ENCODE data around the gene LSG1. TPM values are rescaled to one million over a fixed set of nuclear protein-coding genes. Genes with fewer than 3 reads are reported as not detected.
A peak's percentile ranks its signal among the peaks of the same experiment; 100 is the strongest.

LSG1 gene
- total RNA-seq (2014; rRNA removed; shearing (Covaris generic)): 55.1 and 72.7 TPM in 2 replicates

DNA sequence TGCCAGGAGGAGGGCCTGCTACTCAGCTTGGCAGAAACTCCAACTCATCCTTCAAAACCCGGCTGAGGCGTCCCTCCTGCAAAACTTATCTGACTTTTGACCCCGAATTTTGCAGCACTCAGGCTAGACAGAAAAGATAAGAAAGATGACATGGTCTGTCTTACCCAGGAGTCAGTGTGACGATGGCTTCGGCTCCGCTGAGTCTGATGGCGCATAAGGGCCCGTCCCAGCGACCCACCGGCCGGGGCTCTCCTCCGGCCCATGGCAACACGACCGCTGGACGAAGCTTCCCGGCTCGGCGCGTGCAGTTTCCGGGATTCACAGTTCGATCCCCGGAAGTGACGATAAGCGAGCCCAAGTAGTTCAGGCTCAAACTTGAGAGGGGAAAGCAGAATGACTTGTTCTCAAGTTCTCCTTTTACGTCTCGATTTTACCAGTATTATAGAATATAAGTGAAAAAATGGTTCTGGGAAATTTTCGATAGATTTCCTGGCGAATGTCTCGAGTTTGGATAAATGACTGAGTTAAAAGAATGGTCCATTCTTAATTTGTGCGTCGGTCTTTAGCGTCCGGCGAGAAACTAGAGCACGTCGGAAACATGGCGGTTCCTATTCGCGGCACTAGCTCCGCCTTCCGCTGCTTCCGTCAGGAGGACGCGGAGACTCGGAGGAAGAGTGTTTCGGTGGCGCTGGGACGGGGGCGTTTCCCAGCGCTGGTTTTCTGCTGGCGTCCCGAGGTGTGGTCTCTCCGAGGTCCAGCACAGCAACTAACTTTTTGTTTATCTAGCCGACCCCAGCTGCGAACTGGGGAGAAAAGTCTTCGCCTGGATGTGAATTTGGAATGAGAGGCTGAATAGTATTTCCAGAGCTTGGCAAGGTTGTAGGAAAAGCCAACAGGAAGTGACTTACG is at the start of gene LSG1:
TSS of gene LSG1 (minus strand) at position 292 of the 909 bp plus-strand sequence. CDS start at position 263, 29 bp downstream.
- peak; percentile 90 for DNase-seq (ENCODE audit: low spot score)

DNA sequence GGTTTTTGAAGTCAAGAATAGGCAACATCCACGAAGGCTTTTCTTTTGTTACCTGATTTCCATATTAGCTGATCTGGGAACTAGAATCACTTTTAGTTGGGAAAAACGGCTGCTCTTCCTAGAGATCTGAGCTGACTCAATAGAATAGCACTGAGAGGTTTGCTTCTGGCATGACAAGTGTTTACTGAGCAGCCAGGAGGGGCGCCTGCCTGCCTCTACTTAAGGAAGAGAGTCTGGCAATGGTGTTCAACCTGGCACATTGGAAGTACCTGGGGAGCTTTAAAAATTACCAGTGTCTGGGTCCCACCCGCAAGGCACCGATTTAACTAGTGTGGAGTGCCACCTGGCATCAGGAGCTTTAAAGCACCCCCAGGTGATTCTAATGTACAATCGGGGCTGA is 48.1 kb upstream of the LSG1 start:
- DNase-seq (ENCODE audit: low spot score): no peak

DNA sequence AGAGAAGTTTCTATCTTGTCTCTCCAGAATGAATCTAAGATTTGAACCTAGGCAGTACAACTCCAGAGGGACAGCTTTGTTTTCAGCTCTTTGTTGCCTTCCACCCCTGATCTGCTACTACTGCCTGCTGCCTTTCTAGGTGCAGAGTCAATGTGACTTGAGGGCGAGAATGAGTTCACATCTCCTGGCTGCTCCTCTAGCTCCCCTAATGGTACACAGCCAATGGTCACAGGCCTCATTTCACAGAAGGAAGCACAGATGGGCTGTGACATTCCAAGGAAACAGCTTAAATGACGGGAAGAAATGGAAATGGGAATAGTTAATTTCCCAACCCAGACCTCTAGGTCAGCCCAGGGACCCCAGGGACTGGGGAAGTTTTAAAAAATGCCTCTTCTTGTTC is 46.1 kb upstream of the LSG1 start:
- no peak for DNase-seq (ENCODE audit: low spot score)

DNA sequence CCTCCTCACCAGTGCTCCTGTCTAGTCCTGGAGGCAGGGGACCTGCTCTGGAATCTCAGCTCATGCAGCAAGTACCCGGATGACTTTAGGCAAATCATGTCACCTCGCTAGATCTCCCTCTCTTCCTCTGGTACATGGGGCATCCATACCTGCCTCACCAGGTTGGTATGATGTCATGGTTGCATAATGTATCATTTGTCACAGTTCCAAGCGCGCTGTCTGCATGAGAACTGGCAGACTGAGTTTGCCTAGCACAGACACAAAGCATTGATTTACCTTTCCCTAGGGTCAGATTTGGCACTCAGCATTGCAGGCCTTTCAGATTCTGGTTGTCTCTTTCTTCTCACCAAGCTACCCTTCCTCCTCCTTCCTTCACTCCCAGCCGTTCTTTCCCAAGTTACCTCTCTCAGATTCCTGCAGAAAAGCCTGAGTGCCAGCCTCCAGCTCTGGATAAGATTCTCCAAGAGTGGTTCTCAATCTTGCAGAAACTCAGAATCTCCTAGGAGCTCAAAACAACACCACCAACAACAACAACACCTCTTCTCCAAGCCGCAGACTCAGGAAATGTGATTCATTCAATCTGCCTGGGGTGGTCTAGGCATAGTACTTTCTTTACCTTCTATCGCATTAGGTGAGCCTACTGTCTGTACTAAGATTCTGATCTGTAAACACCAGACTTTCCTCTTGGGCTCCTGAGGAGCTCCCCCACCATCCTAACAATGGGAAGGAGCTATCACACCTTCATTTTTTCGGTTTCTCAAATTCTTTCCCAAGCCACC is 43.2 kb upstream of the LSG1 start:
- DNase-seq (ENCODE audit: low spot score): no peak

DNA sequence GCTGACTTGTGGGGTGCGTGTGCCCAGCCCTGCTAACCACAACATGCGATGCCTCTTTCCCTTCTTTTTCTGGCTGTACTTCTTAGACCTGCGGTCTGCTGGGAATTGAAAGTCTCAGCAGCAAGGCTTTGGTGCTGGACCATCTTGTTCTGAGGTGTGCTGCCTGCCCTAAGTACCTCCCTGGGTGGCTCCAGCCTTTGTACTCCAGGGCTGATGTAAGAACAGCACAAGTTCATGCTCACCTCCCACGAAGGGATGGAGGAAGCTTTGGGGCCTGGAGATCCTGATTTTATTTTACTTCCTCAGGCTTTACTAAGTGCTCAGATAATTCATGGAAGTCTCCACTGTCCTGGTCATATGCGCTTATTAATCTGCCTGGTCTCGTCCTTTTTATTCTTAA is 42.6 kb upstream of the LSG1 start:
- no peak for DNase-seq (ENCODE audit: low spot score)

DNA sequence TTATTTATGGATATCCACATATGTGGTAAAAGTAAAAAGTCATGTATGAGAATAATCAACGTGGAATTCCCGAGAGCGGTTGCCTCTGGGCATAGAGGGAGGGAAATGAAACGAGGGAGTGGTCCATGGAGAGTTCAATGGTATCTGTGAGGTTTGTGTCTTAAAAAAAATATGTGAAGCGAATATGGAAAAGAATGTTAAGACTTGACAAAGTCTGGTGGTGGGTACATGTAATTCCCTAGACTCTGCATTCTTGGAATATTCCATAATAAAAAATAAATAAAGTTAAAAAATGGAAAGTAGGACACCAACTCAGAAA is 42.1 kb upstream of the LSG1 start:
- DNase-seq (ENCODE audit: low spot score): no peak

DNA sequence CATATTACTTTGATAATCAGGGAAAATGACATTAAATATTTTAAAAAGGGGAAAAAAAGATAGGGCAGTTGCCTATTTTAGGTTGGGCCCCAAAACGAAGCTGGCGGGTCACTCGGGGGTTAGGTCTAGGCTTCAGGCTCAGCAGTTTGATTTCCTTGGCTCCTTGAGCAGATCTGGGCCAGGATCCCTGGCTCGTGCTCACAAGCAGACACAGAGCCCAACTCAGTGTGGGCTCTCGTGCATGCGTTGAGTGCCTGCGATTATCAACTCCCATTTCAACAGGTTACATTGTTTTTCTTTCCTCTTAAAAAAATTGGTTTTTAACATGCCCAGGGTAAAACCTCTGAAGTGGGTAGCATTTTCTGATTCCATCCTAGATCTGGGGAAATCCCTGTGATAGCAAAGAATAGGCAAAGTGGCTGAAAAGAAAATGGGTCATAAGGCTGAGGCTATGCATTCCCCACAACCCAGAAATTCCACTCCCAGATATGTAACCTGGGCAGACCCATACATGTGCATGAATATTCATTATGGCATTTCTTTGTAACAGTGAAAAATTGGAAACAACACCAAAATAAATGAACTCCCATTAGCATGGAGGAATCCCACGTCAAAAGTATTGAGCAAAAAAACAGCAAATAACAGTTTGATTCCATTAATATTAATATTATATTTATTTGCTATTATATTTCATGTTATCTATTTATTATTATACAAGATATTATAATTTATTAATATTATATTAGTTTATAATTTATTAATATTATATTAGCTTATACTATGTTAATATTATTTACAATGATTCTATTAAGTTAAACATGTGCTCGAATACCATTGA is 41.5 kb upstream of the LSG1 start:
- DNase-seq (ENCODE audit: low spot score): no peak

DNA sequence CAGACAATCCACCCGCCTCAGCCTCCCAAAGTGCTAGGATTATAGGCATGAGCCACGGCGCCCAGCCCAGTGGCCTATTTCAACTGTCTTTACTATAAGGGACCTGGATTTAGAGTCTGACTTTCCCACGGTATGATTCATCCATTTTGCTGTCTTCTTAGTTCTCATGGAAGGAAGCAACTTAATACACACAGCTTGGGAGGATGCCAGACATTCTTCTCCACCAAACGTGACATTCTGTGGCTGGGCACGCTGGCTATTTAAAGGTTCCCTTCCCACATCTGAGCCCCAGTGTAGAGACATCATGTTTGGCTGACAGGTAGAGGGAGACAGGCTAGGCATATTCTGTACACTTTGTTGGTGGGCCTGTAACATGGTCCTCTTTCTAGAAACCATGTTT is 39.9 kb upstream of the LSG1 start:
- peak; percentile 100 for DNase-seq (ENCODE audit: low spot score)

DNA sequence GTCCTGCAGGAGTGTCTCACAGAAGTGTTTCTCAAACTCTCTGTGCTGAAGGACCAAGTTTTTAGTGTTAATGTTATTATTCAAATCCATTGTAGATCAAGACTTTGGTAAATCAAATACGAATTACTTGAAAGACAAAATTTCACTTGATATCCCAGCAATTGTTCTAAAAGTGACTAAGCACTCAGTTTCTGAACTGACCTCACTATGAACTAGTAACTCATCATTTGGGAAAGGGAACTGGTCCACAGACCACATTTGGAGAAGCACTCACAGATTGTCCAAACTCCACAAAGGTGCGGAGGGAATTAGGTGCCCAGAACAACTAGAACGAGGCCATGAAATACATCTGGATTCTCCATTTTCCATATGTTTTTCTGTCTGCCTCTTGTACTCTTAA is 39.3 kb upstream of the LSG1 start:
- peak; percentile 31 for DNase-seq (ENCODE audit: low spot score)

DNA sequence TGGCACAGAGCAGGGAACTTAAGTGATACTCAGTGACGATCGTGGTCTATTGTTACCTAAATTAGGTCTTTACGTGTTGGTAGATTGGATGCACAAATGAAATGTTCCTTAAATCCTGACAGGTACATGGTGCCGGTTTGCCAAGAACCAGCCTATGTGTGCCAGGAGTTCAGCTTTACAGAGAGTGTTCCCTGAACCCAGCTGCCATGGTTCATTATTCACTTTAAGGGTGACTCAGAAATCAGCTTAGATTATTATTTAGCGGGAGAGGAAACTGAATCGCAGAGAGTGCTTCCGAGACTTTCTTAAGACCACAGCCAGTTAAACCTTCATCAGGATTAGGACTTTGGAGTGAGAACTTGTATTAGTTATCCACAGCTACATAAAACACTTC is 35.2 kb upstream of the LSG1 start:
- no peak for DNase-seq (ENCODE audit: low spot score)

DNA sequence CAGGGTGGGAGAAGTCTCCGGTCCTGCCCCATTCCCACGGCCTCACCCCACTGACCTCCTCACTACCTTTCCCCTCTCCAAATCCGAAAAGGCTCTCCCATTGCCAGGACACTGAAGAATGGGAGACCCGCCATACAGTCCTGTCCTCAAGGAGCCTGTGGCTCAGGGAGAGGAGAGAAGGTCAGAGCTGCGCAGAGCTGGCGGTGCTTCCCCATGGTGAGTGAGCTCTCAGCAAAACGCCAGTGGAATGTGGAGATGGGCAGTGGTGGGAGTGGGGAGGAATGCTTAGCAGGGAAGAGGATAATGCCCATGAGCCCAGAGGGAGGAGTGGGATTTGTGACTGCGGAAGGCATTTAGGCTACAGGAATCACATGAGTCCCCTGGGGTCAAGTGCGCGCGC is 33.8 kb upstream of the LSG1 start:
- no peak for DNase-seq (ENCODE audit: low spot score)

DNA sequence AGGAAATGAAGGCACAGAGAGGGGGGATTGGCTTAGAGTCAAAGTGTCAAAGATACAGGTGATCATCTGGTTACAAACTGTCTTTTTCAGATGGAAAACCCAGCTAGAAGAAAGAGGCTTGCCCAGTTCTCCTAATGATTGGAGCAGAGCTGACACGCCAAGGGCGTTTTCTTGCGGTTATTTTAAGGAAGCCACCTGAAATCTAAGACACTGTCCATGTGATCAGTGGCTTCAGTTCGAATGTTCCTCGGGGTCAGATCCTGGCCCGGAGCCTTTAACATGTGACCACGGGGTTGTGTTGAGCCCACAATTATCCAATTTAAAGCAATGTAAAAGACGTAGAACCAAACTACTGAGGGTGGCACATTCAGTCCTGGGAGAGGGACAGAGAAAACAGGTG is 33.2 kb upstream of the LSG1 start:
- DNase-seq (ENCODE audit: low spot score): no peak

DNA sequence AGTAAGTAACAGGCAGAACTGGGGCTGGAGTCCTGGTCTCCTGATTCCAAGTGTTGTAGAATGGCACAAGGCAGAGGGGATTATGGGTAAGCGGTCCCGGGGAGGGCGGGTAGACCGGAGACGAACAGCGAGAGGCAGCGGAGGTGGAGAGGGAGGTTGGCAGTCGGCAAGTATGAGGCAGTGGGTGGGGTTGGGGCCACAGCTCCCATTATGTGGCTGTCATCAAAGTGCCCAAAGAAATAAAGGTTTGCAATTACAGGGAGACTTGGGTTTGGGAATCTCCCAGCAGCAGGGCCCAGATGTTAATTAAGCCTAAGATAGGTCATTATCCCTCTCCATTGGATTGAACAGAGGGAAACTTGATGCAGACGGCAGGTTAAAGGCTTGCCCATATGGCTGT is 30.6 kb upstream of the LSG1 start:
- no peak for DNase-seq (ENCODE audit: low spot score)

DNA sequence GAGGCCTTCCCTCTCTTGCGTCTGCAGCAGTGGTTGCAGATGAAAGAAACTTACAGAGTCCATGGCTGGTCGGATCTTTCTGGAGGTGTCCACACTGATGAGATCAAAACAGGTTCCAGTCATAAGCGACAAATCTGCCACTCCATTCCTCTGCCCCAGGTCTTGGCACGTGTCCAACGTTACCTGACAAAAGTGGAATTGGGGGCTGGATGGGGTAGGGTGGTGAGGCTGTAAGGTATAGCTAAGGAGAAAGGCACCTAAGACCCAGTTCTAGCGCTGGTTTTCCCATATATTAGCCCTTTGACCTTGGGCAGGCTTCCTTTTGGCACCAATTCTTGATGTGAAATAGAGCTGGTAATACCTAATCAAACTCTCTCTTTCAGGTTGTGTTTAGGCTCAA is 24.7 kb upstream of the LSG1 start:
- no peak for DNase-seq (ENCODE audit: low spot score)

DNA sequence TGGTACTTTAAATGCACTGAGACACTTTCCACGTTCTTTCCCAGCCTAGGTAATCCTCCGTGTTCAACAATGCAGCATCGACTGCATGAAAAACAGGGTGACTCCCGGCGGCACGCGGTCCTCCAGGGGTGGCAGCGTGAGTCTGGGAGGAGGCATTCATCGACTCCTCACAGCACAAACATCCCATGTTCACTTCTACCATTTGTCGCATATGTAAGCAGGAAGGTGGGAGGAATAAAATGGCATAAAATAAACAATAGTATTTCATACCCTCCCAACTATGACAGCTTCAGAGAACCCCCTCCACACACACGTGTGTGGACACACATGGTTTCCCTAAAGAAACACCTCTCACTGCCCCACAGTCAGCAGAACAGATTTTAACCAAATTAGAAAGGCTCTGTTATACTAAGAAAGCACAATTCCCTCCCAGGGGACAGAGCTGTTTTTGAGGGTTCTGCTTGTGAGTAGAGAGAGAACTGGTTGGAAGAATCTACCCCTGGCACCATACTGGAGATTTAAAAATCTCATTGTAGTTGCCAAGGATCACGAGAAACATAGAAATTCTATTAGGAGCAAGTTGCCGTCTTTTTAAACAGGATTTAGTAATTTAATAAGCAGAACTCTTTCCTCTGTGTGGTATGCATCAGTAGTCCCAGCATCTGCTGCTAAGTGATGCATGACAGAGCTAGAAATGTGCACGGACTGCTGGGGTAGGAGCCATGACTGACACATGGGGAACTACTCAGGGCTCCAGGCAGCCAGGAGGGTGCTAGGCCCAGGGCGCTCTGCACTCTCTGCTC is 19.7 kb upstream of the LSG1 start:
- no peak for DNase-seq (ENCODE audit: low spot score)

DNA sequence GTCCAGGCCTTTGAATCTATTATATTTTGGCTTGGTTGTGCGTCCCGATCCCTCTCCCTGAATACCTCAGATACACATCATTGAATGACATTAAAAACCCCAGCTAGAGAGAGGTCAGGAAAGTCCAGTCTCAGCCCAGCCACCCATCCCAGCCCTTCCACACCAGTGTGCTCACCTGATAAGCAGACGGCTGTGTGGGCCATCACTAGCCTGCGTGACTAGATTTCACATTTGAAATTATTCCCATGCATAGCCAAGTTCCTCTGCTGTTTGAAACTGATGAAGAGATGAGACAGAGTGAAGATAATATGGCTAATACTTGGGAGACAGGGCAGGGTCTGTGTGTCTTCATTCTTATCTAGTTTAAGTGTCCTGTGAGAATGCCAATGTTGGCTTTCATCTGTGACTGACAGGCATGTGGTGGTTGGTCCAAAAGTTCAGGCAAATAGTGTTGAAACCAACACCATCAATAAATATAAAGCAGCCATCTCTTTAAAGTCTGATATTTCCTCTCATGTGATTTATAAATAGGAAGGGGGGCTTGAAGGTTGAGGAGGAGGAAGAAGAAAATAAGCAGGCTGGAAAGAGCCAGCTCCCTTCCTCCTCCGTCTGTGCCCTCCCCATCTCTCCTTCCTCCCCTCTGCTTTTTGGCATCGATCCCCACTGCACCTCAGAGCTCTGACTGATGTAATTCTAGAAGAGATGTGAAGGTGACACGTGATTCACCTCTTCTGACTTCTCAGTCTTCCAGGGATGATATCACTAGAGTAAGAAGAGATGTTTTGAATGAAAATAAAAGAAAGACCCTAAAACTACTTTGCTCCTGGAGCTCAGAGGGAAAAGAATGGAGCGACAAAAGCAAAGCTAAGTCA is 18.7 kb upstream of the LSG1 start:
- DNase-seq (ENCODE audit: low spot score): peak; percentile 51

DNA sequence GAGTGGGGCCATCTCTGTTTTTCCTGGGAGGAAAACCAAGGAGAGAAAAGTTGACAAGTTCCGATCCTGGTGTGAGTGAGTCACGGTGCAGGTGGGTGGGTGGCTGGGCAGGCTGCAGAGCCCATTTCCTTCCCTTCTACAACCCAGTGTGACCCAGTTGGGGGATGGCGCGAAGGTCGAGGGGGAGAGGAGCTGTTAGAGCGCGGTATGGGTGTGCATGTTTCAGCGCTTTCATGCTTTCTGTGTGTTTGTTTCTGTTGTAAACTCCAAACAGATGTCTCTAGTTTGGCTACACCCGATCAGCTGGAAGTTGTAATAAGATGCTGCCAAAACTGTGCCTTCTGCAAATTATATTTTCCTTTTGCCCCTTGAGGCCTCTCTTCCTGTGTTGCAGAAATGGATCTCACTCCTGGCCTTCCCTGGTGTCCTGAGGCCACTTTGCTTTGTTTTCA is 17.5 kb upstream of the LSG1 start:
- peak; percentile 66 for DNase-seq (ENCODE audit: low spot score)

DNA sequence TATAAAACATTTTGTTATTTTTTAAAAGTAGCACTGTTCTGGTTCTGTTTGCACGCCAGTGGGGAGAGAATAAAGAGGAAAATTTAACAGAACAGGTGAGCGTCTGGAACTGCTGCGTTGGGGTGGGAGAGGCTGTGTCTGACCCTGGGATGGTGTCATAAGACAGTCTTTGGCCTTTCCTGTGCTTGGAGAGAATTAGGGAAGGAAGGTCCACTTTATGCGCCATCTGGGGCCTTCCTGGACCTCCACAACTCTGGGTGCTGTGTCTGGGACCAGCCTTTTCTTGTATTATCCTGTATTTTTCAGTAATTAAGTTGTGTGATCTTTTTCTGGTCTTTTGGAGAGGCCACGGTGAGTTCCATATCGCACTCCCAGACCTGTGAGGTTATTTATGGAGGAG is 17.0 kb upstream of the LSG1 start:
- DNase-seq (ENCODE audit: low spot score): no peak

DNA sequence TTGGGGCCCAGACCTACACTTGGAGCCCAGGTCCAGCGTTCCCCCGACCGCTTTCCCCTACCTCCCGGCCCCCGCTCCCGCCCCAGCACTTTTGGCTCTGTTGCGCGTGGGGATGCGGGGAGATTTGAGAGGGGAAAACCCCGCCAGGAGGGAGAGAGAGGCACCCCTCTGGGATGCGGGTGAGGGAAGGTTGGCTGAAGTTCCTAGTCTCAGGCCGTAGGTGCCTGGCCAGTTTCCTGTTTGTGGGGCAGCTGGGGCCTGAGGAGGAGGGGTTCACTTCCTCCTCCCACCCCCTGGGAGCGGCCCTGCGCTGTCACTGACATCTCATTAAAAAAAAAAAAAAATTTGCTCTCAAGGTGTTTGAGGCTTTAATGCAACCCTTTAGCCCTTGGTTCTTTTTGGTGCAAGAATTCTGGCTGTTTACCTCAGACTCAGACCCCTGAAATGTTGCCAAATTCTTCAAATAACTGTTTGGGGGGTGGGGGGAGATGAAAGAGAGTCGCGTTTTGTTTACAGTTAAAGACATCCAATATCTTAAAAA is 16.3 kb upstream of the LSG1 start:
- peak; percentile 55 for DNase-seq (ENCODE audit: low spot score)

DNA sequence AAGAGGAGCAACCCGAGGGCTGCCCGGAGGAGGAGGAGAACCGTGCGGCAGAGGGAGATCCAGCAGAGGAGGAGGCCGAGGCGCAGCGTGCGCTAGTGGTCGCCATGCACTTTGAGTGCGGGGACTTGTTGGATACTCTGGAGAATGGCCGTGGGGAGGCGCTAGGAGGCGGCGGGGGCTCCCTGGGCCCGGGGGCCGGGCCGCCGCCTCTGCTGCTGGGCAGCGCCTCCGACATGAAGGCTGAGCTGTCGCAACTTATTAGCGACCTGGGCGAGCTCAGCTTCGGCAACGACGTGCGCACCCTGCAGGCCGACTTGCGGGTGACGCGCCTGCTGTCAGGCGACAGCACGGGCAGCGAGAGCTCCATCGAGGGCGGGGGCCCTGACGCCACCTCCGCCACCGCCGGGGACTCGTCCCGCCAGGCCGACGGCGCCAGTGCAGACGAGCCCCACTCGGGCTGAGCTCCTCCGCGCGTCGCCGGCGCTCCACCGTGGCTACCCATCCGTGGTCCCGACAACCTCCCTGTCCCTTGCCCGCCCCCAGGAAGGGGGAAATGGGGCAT is 15.7 kb upstream of the LSG1 start:
- no peak for DNase-seq (ENCODE audit: low spot score)
